Right lobe of liver (tissue), 4 donors: ENCODE results near the gene DIAPH2.

Experiments used
- POLR2A ChIP-seq: fragments of 450-650 bp; IDR thresholded peaks from one replicate; pipeline ENCODE4 v1.6.1; 2017; ENCODE audit warnings: antibody characterized with exemption, mild to moderate bottlenecking
- TF ChIP-seq, protein P1 (sequence below), 4 donors: fragments of 200-600 bp in 3 of 4; fragments of 450-650 bp in 1 of 4; IDR thresholded peaks; one replicate each; pipeline versions ENCODE4 v1.5.1 to v1.8.0; 2016 to 2022; ENCODE audit warnings: antibody characterized with exemption in 4 of 4, mild to moderate bottlenecking in 2 of 4
- donor health status: DM: no; HTN: no; CAD: no.
- donor health status: DM: no; HTN: no; CAD: no.
- donor health status: DM: no; HTN: yes; CAD: no.

DNA sequence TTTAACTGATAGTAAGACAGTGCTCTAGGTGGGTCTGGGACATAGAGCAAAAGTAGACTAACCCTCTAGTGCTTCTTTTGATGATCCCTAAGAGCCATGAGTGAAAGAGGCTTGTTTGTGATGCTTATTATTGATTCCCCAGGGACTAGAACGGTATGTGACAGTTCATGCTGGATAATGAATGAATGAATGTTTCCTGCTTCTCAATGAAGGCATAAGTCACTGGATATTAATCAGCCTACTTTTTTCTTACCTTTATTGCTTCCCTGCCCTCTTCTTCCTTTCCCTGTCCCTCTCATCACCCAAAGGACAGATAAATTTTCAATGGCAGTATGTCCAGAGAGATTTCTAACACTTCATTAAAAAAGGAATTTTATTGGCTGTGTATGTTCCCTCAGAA, 685.3 kb downstream of the DIAPH2 start:
- no peak for TF ChIP-seq POLR2A
- TF ChIP-seq, protein P1, sequence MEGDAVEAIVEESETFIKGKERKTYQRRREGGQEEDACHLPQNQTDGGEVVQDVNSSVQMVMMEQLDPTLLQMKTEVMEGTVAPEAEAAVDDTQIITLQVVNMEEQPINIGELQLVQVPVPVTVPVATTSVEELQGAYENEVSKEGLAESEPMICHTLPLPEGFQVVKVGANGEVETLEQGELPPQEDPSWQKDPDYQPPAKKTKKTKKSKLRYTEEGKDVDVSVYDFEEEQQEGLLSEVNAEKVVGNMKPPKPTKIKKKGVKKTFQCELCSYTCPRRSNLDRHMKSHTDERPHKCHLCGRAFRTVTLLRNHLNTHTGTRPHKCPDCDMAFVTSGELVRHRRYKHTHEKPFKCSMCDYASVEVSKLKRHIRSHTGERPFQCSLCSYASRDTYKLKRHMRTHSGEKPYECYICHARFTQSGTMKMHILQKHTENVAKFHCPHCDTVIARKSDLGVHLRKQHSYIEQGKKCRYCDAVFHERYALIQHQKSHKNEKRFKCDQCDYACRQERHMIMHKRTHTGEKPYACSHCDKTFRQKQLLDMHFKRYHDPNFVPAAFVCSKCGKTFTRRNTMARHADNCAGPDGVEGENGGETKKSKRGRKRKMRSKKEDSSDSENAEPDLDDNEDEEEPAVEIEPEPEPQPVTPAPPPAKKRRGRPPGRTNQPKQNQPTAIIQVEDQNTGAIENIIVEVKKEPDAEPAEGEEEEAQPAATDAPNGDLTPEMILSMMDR (IDR thresholded peaks at IDR 0.05), result no peak
